B cell (primary cell): ENCODE results near the gene NKX6-1.

Source experiments
- EZH2 ChIP-seq: IDR thresholded peaks from 2 replicates; pipeline ENCODE4 v1.6.1; 2012; ENCODE audit warnings: borderline replicate concordance, low read depth, mild to moderate bottlenecking, moderate library complexity, low read length; ENCODE audit not compliant: insufficient read depth, poor library complexity, severe bottlenecking
- TF ChIP-seq, protein P1 (sequence below): fragments of 200-600 bp; IDR thresholded peaks from one replicate; pipeline ENCODE4 v1.8.0; 2022; ENCODE audit warnings: antibody characterized with exemption, mild to moderate bottlenecking

DNA sequence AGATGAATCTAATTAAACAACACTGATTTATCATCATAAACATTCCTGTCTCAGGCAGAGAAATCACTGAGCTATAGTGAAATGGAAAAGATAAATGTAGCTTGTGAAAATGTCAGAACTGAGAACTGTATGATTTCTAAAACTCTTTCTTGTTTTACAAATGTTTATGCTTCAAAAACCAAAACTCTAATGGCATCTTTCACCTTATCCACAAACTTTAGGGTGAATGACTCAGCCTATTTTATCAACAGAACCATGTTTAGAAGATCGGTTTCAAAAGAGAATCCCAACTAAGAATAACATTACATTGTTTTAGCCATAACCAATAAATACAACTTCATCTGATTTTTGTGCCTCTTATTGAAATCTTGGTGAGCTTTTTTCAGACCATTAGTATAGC lies 21.4 kb downstream of the NKX6-1 start:
- TF ChIP-seq, protein P1, sequence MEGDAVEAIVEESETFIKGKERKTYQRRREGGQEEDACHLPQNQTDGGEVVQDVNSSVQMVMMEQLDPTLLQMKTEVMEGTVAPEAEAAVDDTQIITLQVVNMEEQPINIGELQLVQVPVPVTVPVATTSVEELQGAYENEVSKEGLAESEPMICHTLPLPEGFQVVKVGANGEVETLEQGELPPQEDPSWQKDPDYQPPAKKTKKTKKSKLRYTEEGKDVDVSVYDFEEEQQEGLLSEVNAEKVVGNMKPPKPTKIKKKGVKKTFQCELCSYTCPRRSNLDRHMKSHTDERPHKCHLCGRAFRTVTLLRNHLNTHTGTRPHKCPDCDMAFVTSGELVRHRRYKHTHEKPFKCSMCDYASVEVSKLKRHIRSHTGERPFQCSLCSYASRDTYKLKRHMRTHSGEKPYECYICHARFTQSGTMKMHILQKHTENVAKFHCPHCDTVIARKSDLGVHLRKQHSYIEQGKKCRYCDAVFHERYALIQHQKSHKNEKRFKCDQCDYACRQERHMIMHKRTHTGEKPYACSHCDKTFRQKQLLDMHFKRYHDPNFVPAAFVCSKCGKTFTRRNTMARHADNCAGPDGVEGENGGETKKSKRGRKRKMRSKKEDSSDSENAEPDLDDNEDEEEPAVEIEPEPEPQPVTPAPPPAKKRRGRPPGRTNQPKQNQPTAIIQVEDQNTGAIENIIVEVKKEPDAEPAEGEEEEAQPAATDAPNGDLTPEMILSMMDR, result no peak
- TF ChIP-seq EZH2, result no peak
